ENCODE results near the gene LAMTOR2. TPM values are rescaled to one million over a fixed set of nuclear protein-coding genes. Genes with fewer than 3 reads are reported as not detected.

The LAMTOR2 gene
- total and polyA plus RNA-seq, 2 of the 4 experiments (the other 2 are of a cell fraction): 50.0 to 89.0 TPM

DNA sequence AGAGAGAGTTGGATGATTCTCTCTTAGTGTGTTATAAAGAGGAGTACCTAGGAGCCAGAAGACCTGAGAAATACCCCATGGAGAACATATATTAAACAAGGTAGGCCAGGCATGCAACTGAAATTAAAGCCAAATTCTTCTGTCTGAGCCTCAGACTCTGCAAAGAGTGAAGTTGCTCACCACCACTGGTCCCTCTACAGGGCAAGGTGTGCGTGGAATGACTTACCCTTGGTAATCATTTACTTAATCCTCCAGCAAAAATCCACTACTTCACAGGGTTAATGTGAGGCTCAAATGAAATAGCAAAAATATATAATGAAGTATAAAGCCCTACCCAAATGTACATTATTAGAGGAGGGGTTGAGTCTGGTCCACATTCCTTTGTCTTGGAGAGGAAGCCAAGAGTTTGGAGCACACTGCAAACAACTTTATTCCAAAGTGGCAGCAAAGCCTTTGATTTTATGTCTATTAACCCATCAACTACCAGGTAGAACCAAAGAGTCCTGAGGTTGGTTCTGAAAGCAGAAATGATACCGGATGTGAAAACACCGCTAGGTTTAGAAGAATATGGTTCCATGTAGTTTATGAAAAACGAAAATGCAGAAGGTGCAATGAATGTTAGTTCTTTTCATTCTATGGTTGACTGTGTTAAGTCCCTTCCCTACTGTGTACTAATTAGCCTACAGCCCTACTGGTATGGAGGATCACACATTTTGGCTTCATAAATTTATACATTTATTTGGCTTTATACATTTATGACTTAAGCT, 42.3 kb upstream of the LAMTOR2 start:
- no TSS peak for BruUV-seq (replicated peaks)
- no peak overlapping the region for H2BK15ac ChIP-seq (ENCODE audit: low read depth, low read length)
- no peak overlapping the region for H3K4me3 ChIP-seq (ENCODE audit: insufficient read depth, low read depth, low read length)
- H2AK5ac ChIP-seq (ENCODE audit: low read depth, low read length): no peak overlapping the region
- ATAC-seq (ENCODE audit: low read depth): no peak
- TF ChIP-seq POLR2A (IDR thresholded peaks at IDR 0.05; ENCODE audit: low read depth, low read length) (no peak), MAFK (IDR thresholded peaks at IDR 0.05; ENCODE audit: low read depth, low read length) (no peak), CEBPB (IDR thresholded peaks at IDR 0.05; ENCODE audit: low read depth, low read length) (no peak), FOS (IDR thresholded peaks at IDR 0.05; ENCODE audit: low read depth, low read length) (no peak), RAD21 (IDR thresholded peaks at IDR 0.05; ENCODE audit: low read length) (no peak)
- TF ChIP-seq, protein P1, sequence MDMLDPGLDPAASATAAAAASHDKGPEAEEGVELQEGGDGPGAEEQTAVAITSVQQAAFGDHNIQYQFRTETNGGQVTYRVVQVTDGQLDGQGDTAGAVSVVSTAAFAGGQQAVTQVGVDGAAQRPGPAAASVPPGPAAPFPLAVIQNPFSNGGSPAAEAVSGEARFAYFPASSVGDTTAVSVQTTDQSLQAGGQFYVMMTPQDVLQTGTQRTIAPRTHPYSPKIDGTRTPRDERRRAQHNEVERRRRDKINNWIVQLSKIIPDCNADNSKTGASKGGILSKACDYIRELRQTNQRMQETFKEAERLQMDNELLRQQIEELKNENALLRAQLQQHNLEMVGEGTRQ (IDR thresholded peaks at IDR 0.05; ENCODE audit: low read depth, low read length): no peak
- H3K18ac ChIP-seq (ENCODE audit: low read depth, low read length): no peak overlapping the region
- no peak overlapping the region for H2BK120ac ChIP-seq (ENCODE audit: low read depth, low read length)
- H4K91ac ChIP-seq (ENCODE audit: insufficient read depth, low read depth, low read length): no peak overlapping the region
- intact Hi-C loops (cut with micrococcal nuclease) (no loop called here), dilution Hi-C loops (cut with HindIII; ENCODE audit: low sequenced_read_pairs, unreplicated experiment) (no loop called here), in situ Hi-C loops (cut with MboI; ENCODE audit: low sequenced_read_pairs) (no loop called here)
- H3K14ac ChIP-seq (replicated peaks; ENCODE audit: low read depth, low read length): no peak overlapping the region
- H2AK9ac ChIP-seq (replicated peaks; ENCODE audit: low read depth, low read length, poor library complexity): no peak overlapping the region
- H3K4ac ChIP-seq (ENCODE audit: low read depth, low read length): no peak overlapping the region
- no peak overlapping the region for H3K56ac ChIP-seq (ENCODE audit: extremely low read depth, insufficient read depth, low read length)
- H2BK5ac ChIP-seq (ENCODE audit: low read depth, low read length, poor library complexity, severe bottlenecking): no peak overlapping the region
- no peak overlapping the region for H3K4me2 ChIP-seq (ENCODE audit: low read depth, low read length)
- CTCF ChIA-PET: no interaction called here
- H4K5ac ChIP-seq (ENCODE audit: low read depth, low read length): no peak overlapping the region
- H2BK20ac ChIP-seq (ENCODE audit: low read depth, low read length): no peak overlapping the region
- H4K20me1 ChIP-seq (ENCODE audit: insufficient read depth, low read length): peaks cover 8% of the 10 kb centered on the region
- WGBS, 2 experiments (ENCODE audit: extremely low coverage in 2 of 2, insufficient read length in 1 of 2): no CpG with 5 or more reads among the region's 4 CpGs
- H3K9me3 ChIP-seq (ENCODE audit: control insufficient read depth, insufficient read depth, low read length): no peaks in the 10 kb centered on the region
- no peak overlapping the region for H2AFZ ChIP-seq (replicated peaks; ENCODE audit: low read length, poor library complexity)
- no peak overlapping the region for H3K9ac ChIP-seq (ENCODE audit: low read depth, low read length)
- H3K27me3 ChIP-seq (ENCODE audit: control insufficient read depth, insufficient read depth, low read length): no peaks in the 10 kb centered on the region
- no peaks in the 10 kb centered on the region for H3K9me1 ChIP-seq (ENCODE audit: insufficient read depth, low read length)
- no peak overlapping the region for H3K23ac ChIP-seq (ENCODE audit: low read depth, low read length)
- peaks cover 18 to 43% of the 10 kb centered on the region in 2 experiments for H3K79me1 ChIP-seq (ENCODE audit: low read depth in 1 of 2, low read length in 2 of 2)
- DNase-seq: no peak
- POLR2A ChIA-PET (ENCODE audit: unreplicated experiment): no interaction called here
- H3K36me3 ChIP-seq (ENCODE audit: control insufficient read depth, insufficient read depth, low read length): peaks cover 56% of the 10 kb centered on the region
- no peak overlapping the region for H4K8ac ChIP-seq (ENCODE audit: low read depth in 2 of 2, low read length in 2 of 2)
- H3K27ac ChIP-seq (ENCODE audit: insufficient read depth, low read length): no peak overlapping the region
- no peaks in the 10 kb centered on the region for H3K4me1 ChIP-seq (ENCODE audit: control insufficient read depth, insufficient read depth, low read length)
